ENCODE measurements around the gene TSC2. TPM values are rescaled to one million over a fixed set of nuclear protein-coding genes. Genes with fewer than 3 reads are reported as not detected.

TSC2 gene
- total and polyA plus RNA-seq, 2 donors (not counting 3 experiments of a cell fraction or from before 2014, with no cell fraction given), result 87.9 to 144 TPM

- intact Hi-C loops (cut with micrococcal nuclease) (no loop called here), dilution Hi-C loops (cut with MboI; ENCODE audit: extremely low pct_ligation_motif_present, low sequenced_read_pairs) (no loop called here)
- Histone ChIP-seq H3K79me2 (ENCODE audit: control insufficient read depth, insufficient read depth, low read length) (no peaks in the 10 kb centered on the region), H2AFZ (ENCODE audit: low read depth, low read length) (no peak overlapping the region), H3K9me3 (replicated peaks; ENCODE audit: control insufficient read depth, insufficient read depth, low read length) (no peaks in the 10 kb centered on the region), H3K4me2 (ENCODE audit: insufficient read depth, low read length) (no peak overlapping the region), H3K9me1 (replicated peaks; ENCODE audit: control insufficient read depth, extremely low read depth, insufficient read depth, low read length) (no peaks in the 10 kb centered on the region), H3K4me3 (replicated peaks in 1 of 3; ENCODE audit: insufficient read depth in 1 of 3, low read depth in 1 of 3, low read length in 3 of 3) (no peak overlapping the region), H3K9ac (replicated peaks; ENCODE audit: extremely low read depth, insufficient read depth, low read length) (no peak overlapping the region), H3K4me1 (ENCODE audit: control insufficient read depth, extremely low read depth, insufficient read depth, low read length) (no peaks in the 10 kb centered on the region), H4K20me1 (replicated peaks; ENCODE audit: control insufficient read depth, extremely low read depth, insufficient read depth, low read length) (no peaks in the 10 kb centered on the region), H3K36me3 (ENCODE audit: control insufficient read depth in 2 of 2, extremely low read depth in 1 of 2, insufficient read depth in 2 of 2, low read length in 2 of 2) (peaks cover 0 to 47% of the 10 kb centered on the region in 2 experiments), H3K27me3 (ENCODE audit: control insufficient read depth in 2 of 2, insufficient read depth in 2 of 2, low read length in 2 of 2) (no peaks in the 10 kb centered on the region), H3K27ac (ENCODE audit: insufficient read depth, low read depth, low read length) (no peak overlapping the region)
- FAIRE-seq (no peak), DNase-seq (ENCODE audit: low read depth, low spot score) (no peak)
- ChIA-PET CTCF (interaction anchor here (1.1 kb wide), 1 partner anchor 77 kb away, joined by 3 read pairs; no protein-coding TSS in a partner anchor), POLR2A (no interaction called here)
- TF ChIP-seq EZH2 (IDR thresholded peaks at IDR 0.05; ENCODE audit: borderline replicate concordance, low read depth, low read length, severe bottlenecking) (no peak), JUN (IDR thresholded peaks at IDR 0.05; ENCODE audit: borderline replicate concordance, insufficient read depth, insufficient read length, low read depth) (no peak), GATA2 (IDR thresholded peaks at IDR 0.05; ENCODE audit: insufficient read depth, insufficient read length, low read depth, low read length) (no peak), POLR2AphosphoS5 (IDR thresholded peaks at IDR 0.05; ENCODE audit: insufficient read depth, low read depth, low read length) (no peak), MYC (IDR thresholded peaks at IDR 0.05; ENCODE audit: low read depth, low read length) (no peak), POLR2A (IDR thresholded peaks at IDR 0.05; ENCODE audit: low read depth, low read length) (no peak), FOS (IDR thresholded peaks at IDR 0.05; ENCODE audit: borderline replicate concordance, insufficient read depth, low read length) (no peak)
- TF ChIP-seq, protein P1, sequence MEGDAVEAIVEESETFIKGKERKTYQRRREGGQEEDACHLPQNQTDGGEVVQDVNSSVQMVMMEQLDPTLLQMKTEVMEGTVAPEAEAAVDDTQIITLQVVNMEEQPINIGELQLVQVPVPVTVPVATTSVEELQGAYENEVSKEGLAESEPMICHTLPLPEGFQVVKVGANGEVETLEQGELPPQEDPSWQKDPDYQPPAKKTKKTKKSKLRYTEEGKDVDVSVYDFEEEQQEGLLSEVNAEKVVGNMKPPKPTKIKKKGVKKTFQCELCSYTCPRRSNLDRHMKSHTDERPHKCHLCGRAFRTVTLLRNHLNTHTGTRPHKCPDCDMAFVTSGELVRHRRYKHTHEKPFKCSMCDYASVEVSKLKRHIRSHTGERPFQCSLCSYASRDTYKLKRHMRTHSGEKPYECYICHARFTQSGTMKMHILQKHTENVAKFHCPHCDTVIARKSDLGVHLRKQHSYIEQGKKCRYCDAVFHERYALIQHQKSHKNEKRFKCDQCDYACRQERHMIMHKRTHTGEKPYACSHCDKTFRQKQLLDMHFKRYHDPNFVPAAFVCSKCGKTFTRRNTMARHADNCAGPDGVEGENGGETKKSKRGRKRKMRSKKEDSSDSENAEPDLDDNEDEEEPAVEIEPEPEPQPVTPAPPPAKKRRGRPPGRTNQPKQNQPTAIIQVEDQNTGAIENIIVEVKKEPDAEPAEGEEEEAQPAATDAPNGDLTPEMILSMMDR (IDR thresholded peaks at IDR 0.05; ENCODE audit: extremely low read depth in 1 of 2, insufficient read depth in 1 of 2, low read depth in 1 of 2, low read length in 2 of 2), result no peak
- TF ChIP-seq, protein P2, sequence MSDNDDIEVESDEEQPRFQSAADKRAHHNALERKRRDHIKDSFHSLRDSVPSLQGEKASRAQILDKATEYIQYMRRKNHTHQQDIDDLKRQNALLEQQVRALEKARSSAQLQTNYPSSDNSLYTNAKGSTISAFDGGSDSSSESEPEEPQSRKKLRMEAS (IDR thresholded peaks at IDR 0.05; ENCODE audit: insufficient read depth, insufficient read length), result no peak
- BruUV-seq (replicated peaks), result no TSS peak
Observed at GRCh38 chr16:2063861-2064260, 16.1 kb downstream of the TSC2 start.

Data from endothelial cell of umbilical vein (primary cell).